Pancreas (tissue), 10 donors: ENCODE measurements around the gene GNG10. TPM values are rescaled to one million over a fixed set of nuclear protein-coding genes. Genes with fewer than 3 reads are reported as not detected.
A peak's percentile ranks its signal among the peaks of the same experiment; 100 is the strongest.

Experiments
- ATAC-seq, 4 donors: fragments of 200-7000 bp; cut with Tn5 transposase; one replicate each; pipeline versions ENCODE4 v1.8.0 to v1.9.1; 2020; ENCODE audit warnings: mild to moderate bottlenecking in 4 of 4, moderate library complexity in 4 of 4
- DNase-seq, 6 donors: peaks; one replicate each; pipeline ENCODE4 v3.0.0-alpha.2; 2020
- FAIRE-seq: peaks from 2 replicates; lab custom pipeline; 2012; peaks lifted over from hg19 to GRCh38; lab: Jason Lieb, UNC
- H3K27ac ChIP-seq, 4 donors: fragments of 200-600 bp; sonication (generic); 1 replicate in 3 of 4; 2 replicates in 1 of 4; pipeline versions ENCODE4 v1.5.0 to v1.8.0; 2020
- H3K27me3 ChIP-seq, 4 donors: fragments of 200-600 bp; one replicate each; pipeline ENCODE4 v1.8.0; 2021
- H3K36me3 ChIP-seq, 3 donors: fragments of 200-600 bp; sonication (generic) in 1 of 3; one replicate each; pipeline versions ENCODE4 v1.5.0 to v1.8.0; 2020 to 2021
- H3K4me1 ChIP-seq, 3 donors: fragments of 200-600 bp; one replicate each; pipeline ENCODE4 v1.8.0; 2021
- H3K4me3 ChIP-seq, 4 donors: fragments of 200-600 bp; sonication (generic) in 2 of 4; one replicate each; pipeline versions ENCODE4 v1.5.0 to v1.8.0; 2020 to 2021
- H3K9me3 ChIP-seq, 4 donors: fragments of 200-600 bp; one replicate each; pipeline ENCODE4 v1.8.0; 2021
- CTCF ChIP-seq, 4 donors: fragments of 200-600 bp; sonication (generic) in 3 of 4; IDR thresholded peaks; one replicate each; pipeline versions ENCODE4 v1.5.0 to v1.8.0; 2021; ENCODE audit warnings: antibody characterized with exemption in 4 of 4
- WGBS, 2 donors: extraction: QIAGEN DNeasy Blood & Tissue Kit; methylation state at CpG; one replicate each; pipeline ENCODE4 v1.1.7; 2013; 5-methylcytosine and 5-hydroxymethylcytosine counted together
- intact Hi-C, 3 donors: fragments of 100-400 bp; cut with DNase I; formaldehyde crosslinking; loops; one replicate each; pipeline versions ENCODE4 v1.11.1 to v1.14.2; 2022
- polyA plus RNA-seq, 2 donors: library from polyadenylated mRNA; stranded (reverse); fragments of 200-250 nt; gene quantifications; one replicate each; pipeline ENCODE4 v1.2.3, GENCODE V29; 2013
- total RNA-seq, 6 donors: library from RNA; stranded (reverse); fragmentation: NEBNext Ultra II Directional in 4 of 6; extraction: Animal tissue kit (Norgen Biotek cat#: 25700) in 4 of 6; gene quantifications; one replicate each; pipeline versions ENCODE4 v1.2.1 to v1.2.4, GENCODE V29; 2021 to 2023
- donor health status: healthy with polysubstance abuse.
- donor health status: DM: no; HTN: no; CAD: no; lungs with moderate emphysema.
- donor health status: DM: no; HTN: no; CAD: no.
- donor health status: control.
- donor health status: control.
- donor health status: Bipolar disorder and iron deficiency.
- donor health status: DM: yes; HTN: yes; CAD: no.
- donor health status: DM: no; HTN: no; CAD: no.
- donor health status: DM: no; HTN: no; CAD: no.
- donor health status: DM: yes; HTN: yes; CAD: no.

Gene GNG10
- total and polyA plus RNA-seq, 8 donors = 4.5 to 34.9 (median 12.9) TPM

GRCh38 chr9:111679199-111679598 is 17.8 kb downstream of the GNG10 start:
- 91 to 94% methylated on average over 6 of the region's 6 CpGs for WGBS, 2 donors
- intact Hi-C loops = no loop called here

GRCh38 chr9:111683392-111683791 is 22.0 kb downstream of the GNG10 start:
- WGBS, 2 donors = 90 to 92% methylated on average over 1 of the region's 1 CpG
- DNase-seq (no peak), FAIRE-seq (no peak), ATAC-seq (no peak)
- Histone ChIP-seq H3K4me1 (no peaks in the 10 kb centered on the region), H3K36me3 (no peaks in the 10 kb centered on the region), H3K9me3 (no peaks in the 10 kb centered on the region), H3K27ac (no peak overlapping the region), H3K4me3 (no peak overlapping the region), H3K27me3 (no peaks in the 10 kb centered on the region)
- no peak for TF ChIP-seq CTCF (IDR thresholded peaks at IDR 0.05)
- intact Hi-C loops = loop anchor here in 1 of 3 donors (10.0 kb wide), 1 partner anchor 89 kb away; the partner anchor contains the start of gene PTGR1

More at GRCh38 chr9:111679199-111679598, 17.8 kb downstream of the GNG10 start:
- Histone ChIP-seq H3K4me1 (no peaks in the 10 kb centered on the region), H3K36me3 (no peaks in the 10 kb centered on the region), H3K4me3 (no peak overlapping the region), H3K27me3 (no peaks in the 10 kb centered on the region), H3K27ac (no peak overlapping the region), H3K9me3 (no peaks in the 10 kb centered on the region)
- no peak for ATAC-seq
- no peak for TF ChIP-seq CTCF (IDR thresholded peaks at IDR 0.05)
- no peak for FAIRE-seq
- no peak for DNase-seq

GRCh38 chr9:111691672-111692329 is 30.4 kb downstream of the GNG10 start:
- Histone ChIP-seq H3K27ac (no peak overlapping the region), H3K27me3 (no peaks in the 10 kb centered on the region), H3K4me3 (no peak overlapping the region), H3K9me3 (no peaks in the 10 kb centered on the region), H3K36me3 (no peaks in the 10 kb centered on the region), H3K4me1 (no peaks in the 10 kb centered on the region)
- intact Hi-C loops = no loop called here
- TF ChIP-seq CTCF (IDR thresholded peaks at IDR 0.05) = peak in 2 of 4 donors; percentile 15 to 16
- no peak for FAIRE-seq
- no peak for DNase-seq
- WGBS, 2 donors = 37 to 42% methylated on average over 5 of the region's 5 CpGs
- ATAC-seq = peak in 3 of 4 donors; percentile 68 to 79 (median 79)

- FAIRE-seq = no peak
- Histone ChIP-seq H3K4me3 (no peak overlapping the region), H3K9me3 (no peaks in the 10 kb centered on the region), H3K36me3 (no peaks in the 10 kb centered on the region), H3K4me1 (no peaks in the 10 kb centered on the region), H3K27ac (no peak overlapping the region), H3K27me3 (no peaks in the 10 kb centered on the region)
- no peak for ATAC-seq
- no peak for DNase-seq
- TF ChIP-seq CTCF (IDR thresholded peaks at IDR 0.05) = no peak
- intact Hi-C loops = no loop called here
Measured at GRCh38 chr9:111696796-111697195, 35.4 kb downstream of the GNG10 start.

- peak; percentile 34 for FAIRE-seq
- no peak for TF ChIP-seq CTCF (IDR thresholded peaks at IDR 0.05)
- WGBS, 2 donors = 74 to 78% methylated on average over 1 of the region's 1 CpG
- intact Hi-C loops = no loop called here
- H3K36me3 ChIP-seq = no peaks in the 10 kb centered on the region
- H3K27ac ChIP-seq = no peak overlapping the region
- no peaks in the 10 kb centered on the region for H3K4me1 ChIP-seq
- peak in 3 of 4 donors; percentile 25 to 43 (median 26) for ATAC-seq
- DNase-seq = no peak
- H3K4me3 ChIP-seq = no peak overlapping the region
- no peaks in the 10 kb centered on the region for H3K27me3 ChIP-seq
- no peaks in the 10 kb centered on the region for H3K9me3 ChIP-seq
Measured at GRCh38 chr9:111700776-111701175, 39.4 kb downstream of the GNG10 start.
